Kasumi-1 (cell line): Measurements from ENCODE around the gene NAV3.
A peak's percentile ranks its signal among the peaks of the same experiment; 100 is the strongest.
"Not testable (repeated sequence)": the region's sequence is repeated elsewhere in the genome, so short reads cannot be mapped to it uniquely, and the experiment has no call there.

Experiments used
- DNase-seq, 2 experiments: peaks; one replicate each; lab custom pipeline; 2025; lab: John Stamatoyannopoulos, UW

Gene NAV3

GRCh38 chr12:78191611-78192010 lies 360.9 kb downstream of the NAV3 start:
- DNase-seq = no peak

- no peak for DNase-seq
Observed at GRCh38 chr12:78192979-78193378, 362.3 kb downstream of the NAV3 start.

- DNase-seq = no peak
Observed at GRCh38 chr12:78194448-78194847, 363.8 kb downstream of the NAV3 start.

GRCh38 chr12:78198896-78199295 lies 368.2 kb downstream of the NAV3 start:
- no peak for DNase-seq

- DNase-seq = no peak
Observed at GRCh38 chr12:78199926-78200325, 369.2 kb downstream of the NAV3 start.

- DNase-seq = no peak
Observed at GRCh38 chr12:78204926-78205325, 374.2 kb downstream of the NAV3 start.

GRCh38 chr12:78208092-78208491 lies 377.4 kb downstream of the NAV3 start:
- DNase-seq = no peak

GRCh38 chr12:78209846-78210505 lies 379.3 kb downstream of the NAV3 start:
- DNase-seq = no peak

GRCh38 chr12:78210506-78210860 lies 379.8 kb downstream of the NAV3 start:
- DNase-seq = no peak

- peak; percentile 8 for DNase-seq
Observed at GRCh38 chr12:78210894-78211302, 380.2 kb downstream of the NAV3 start.

- DNase-seq = no peak
Observed at GRCh38 chr12:78220811-78221210, 390.1 kb downstream of the NAV3 start.

GRCh38 chr12:78224154-78224553 lies 393.5 kb downstream of the NAV3 start:
- no peak for DNase-seq

- DNase-seq = no peak
Observed at GRCh38 chr12:78226763-78227162, 396.1 kb downstream of the NAV3 start.

GRCh38 chr12:78229591-78230101 lies 399.0 kb downstream of the NAV3 start:
- DNase-seq = peak; percentile 16 to 19

- DNase-seq = no peak
Observed at GRCh38 chr12:78232756-78233155, 402.1 kb downstream of the NAV3 start.

- no peak for DNase-seq
Observed at GRCh38 chr12:78236264-78236663, 405.6 kb downstream of the NAV3 start.

GRCh38 chr12:78239544-78239943 lies 408.9 kb downstream of the NAV3 start:
- DNase-seq = no peak

- DNase-seq = no peak
Observed at GRCh38 chr12:78240827-78241226, 410.1 kb downstream of the NAV3 start.

GRCh38 chr12:78241446-78241845 lies 410.8 kb downstream of the NAV3 start:
- DNase-seq = no peak

- DNase-seq = no peak
Observed at GRCh38 chr12:78244916-78245507, 414.3 kb downstream of the NAV3 start.

- no peak for DNase-seq
Observed at GRCh38 chr12:78248321-78248720, 417.6 kb downstream of the NAV3 start.

- no peak for DNase-seq
Observed at GRCh38 chr12:78249578-78249977, 418.9 kb downstream of the NAV3 start.

- DNase-seq = not testable (repeated sequence)
Observed at GRCh38 chr12:78257662-78258061, 427.0 kb downstream of the NAV3 start.

GRCh38 chr12:78260976-78261375 lies 430.3 kb downstream of the NAV3 start:
- DNase-seq = no peak
